Chondrocyte (in vitro differentiated cells): ENCODE data around the gene SFT2D1. TPM values are rescaled to one million over a fixed set of nuclear protein-coding genes. Genes with fewer than 3 reads are reported as not detected.
"Not testable (repeated sequence)": the region's sequence is repeated elsewhere in the genome, so short reads cannot be mapped to it uniquely, and the experiment has no call there.

Experiments
- DNase-seq: peaks from one replicate; pipeline ENCODE4 v3.0.0; 2021; ENCODE audit warnings: mixed read lengths, low spot score
- H3K27ac Mint-ChIP-seq: one replicate; pipeline ENCODE4 v1.8.0; 2021; ENCODE audit warnings: mild to moderate bottlenecking, moderate library complexity, mixed read lengths; ENCODE audit not compliant: unreplicated experiment
- H3K27me3 Mint-ChIP-seq: 2 replicates; pipeline ENCODE4 v1.8.0; 2021; ENCODE audit warnings: low read depth, mixed read lengths
- H3K36me3 Mint-ChIP-seq: 2 replicates; pipeline ENCODE4 v1.8.0; 2021; ENCODE audit warnings: low read depth, mixed read lengths
- H3K4me1 Mint-ChIP-seq: 2 replicates; pipeline ENCODE4 v1.8.0; 2021; ENCODE audit warnings: low read depth, mild to moderate bottlenecking, mixed read lengths
- H3K4me3 Mint-ChIP-seq: one replicate; pipeline ENCODE4 v1.8.0; 2021; ENCODE audit warnings: mild to moderate bottlenecking, moderate library complexity, mixed read lengths; ENCODE audit not compliant: unreplicated experiment
- H3K9me3 Mint-ChIP-seq: 2 replicates; pipeline ENCODE4 v1.8.0; 2021; ENCODE audit warnings: low read depth, mixed read lengths
- CTCF ChIP-seq: fragments of 200-600 bp; sonication (generic); IDR thresholded peaks from 2 replicates; pipeline ENCODE4 v1.5.0; 2021; ENCODE audit warnings: antibody characterized with exemption, mild to moderate bottlenecking, moderate library complexity
- total RNA-seq: library from RNA; stranded (reverse); gene quantifications from 3 replicates; pipeline ENCODE4 v1.2.1, GENCODE V29; 2021

The SFT2D1 gene
- total RNA-seq, 1 donor from 2014 or later, result 30.0 TPM

GRCh38 chr6:166364456-166364855 lies 22.1 kb upstream of the SFT2D1 start:
- Mint-ChIP-seq H3K27me3 (no peaks in the 10 kb centered on the region), H3K9me3 (no peaks in the 10 kb centered on the region)
- TF ChIP-seq CTCF, result no peak

GRCh38 chr6:166362427-166362826 lies 20.1 kb upstream of the SFT2D1 start:
- H3K27me3 Mint-ChIP-seq, H3K9me3 Mint-ChIP-seq, H3K4me3 Mint-ChIP-seq, DNase-seq, H3K36me3 Mint-ChIP-seq: not testable (repeated sequence)
- Mint-ChIP-seq H3K4me1 (peaks cover 54% of the 10 kb centered on the region), H3K27ac (peak overlapping the region; percentile 41)

More at GRCh38 chr6:166364456-166364855, 22.1 kb upstream of the SFT2D1 start:
- Mint-ChIP-seq H3K27ac (peak overlapping the region; percentile 95), H3K36me3 (peaks cover 8% of the 10 kb centered on the region), H3K4me3 (peak overlapping the region; percentile 29), H3K4me1 (peaks cover 54% of the 10 kb centered on the region)
- no peak for DNase-seq

- no peak for TF ChIP-seq CTCF
- H3K9me3 Mint-ChIP-seq, result peaks cover 4% of the 10 kb centered on the region
- no peak for DNase-seq
Observed at GRCh38 chr6:166361077-166361429, 18.7 kb upstream of the SFT2D1 start.

GRCh38 chr6:166360243-166361076 lies 18.1 kb upstream of the SFT2D1 start:
- H3K27ac Mint-ChIP-seq, result peak overlapping the region; percentile 89
- TF ChIP-seq CTCF, result no peak
- H3K9me3 Mint-ChIP-seq, result peaks cover 4% of the 10 kb centered on the region
- peaks cover 3% of the 10 kb centered on the region for H3K36me3 Mint-ChIP-seq
- peaks cover 3% of the 10 kb centered on the region for H3K27me3 Mint-ChIP-seq
- peak overlapping the region; percentile 35 for H3K4me3 Mint-ChIP-seq
- H3K4me1 Mint-ChIP-seq, result peaks cover 41% of the 10 kb centered on the region
- no peak for DNase-seq

More at GRCh38 chr6:166361077-166361429, 18.7 kb upstream of the SFT2D1 start:
- Mint-ChIP-seq H3K27me3 (no peaks in the 10 kb centered on the region), H3K27ac (peak overlapping the region; percentile 89), H3K4me3 (peak overlapping the region; percentile 35), H3K4me1 (peaks cover 47% of the 10 kb centered on the region), H3K36me3 (peaks cover 3% of the 10 kb centered on the region)

GRCh38 chr6:166355552-166355951 lies 13.2 kb upstream of the SFT2D1 start:
- no peak for DNase-seq
- TF ChIP-seq CTCF, result no peak
- Mint-ChIP-seq H3K27ac (no peak overlapping the region), H3K36me3 (peaks cover 2% of the 10 kb centered on the region), H3K9me3 (peaks cover 12% of the 10 kb centered on the region), H3K27me3 (peaks cover 8% of the 10 kb centered on the region), H3K4me3 (no peak overlapping the region), H3K4me1 (peaks cover 9% of the 10 kb centered on the region)

- no peak for TF ChIP-seq CTCF
- Mint-ChIP-seq H3K36me3 (peaks cover 2% of the 10 kb centered on the region), H3K4me1 (peaks cover 3% of the 10 kb centered on the region), H3K4me3 (no peak overlapping the region), H3K27me3 (peaks cover 8% of the 10 kb centered on the region), H3K27ac (no peak overlapping the region), H3K9me3 (peaks cover 16% of the 10 kb centered on the region)
- DNase-seq, result no peak
Observed at GRCh38 chr6:166354965-166355364, 12.6 kb upstream of the SFT2D1 start.
